ENCODE results near the gene PLEKHM2.
A peak's percentile ranks its signal among the peaks of the same experiment; 100 is the strongest.

The PLEKHM2 gene

GRCh38 chr1:15765495-15766194 is 81.5 kb downstream of the PLEKHM2 start:
- TF ChIP-seq JUND (IDR thresholded peaks at IDR 0.05; ENCODE audit: low read depth): no peak
- no peak for DNase-seq (ENCODE audit: low read depth in 1 of 2, low spot score in 1 of 2)
- in situ Hi-C loops (cut with HindIII; ENCODE audit: low pct_unique_long_range_greater_than_20kb, low sequenced_read_pairs): no loop called here

- DNase-seq (ENCODE audit: low read depth in 1 of 2, low spot score in 1 of 2): peak in 1 of 2 experiments; percentile 69
- in situ Hi-C loops (cut with HindIII; ENCODE audit: low pct_unique_long_range_greater_than_20kb, low sequenced_read_pairs): no loop called here
- no peak for TF ChIP-seq JUND (IDR thresholded peaks at IDR 0.05; ENCODE audit: low read depth)
These were observed 83.8 kb downstream of the PLEKHM2 start for GRCh38 chr1:15767941-15768340.

- no peak for TF ChIP-seq JUND (IDR thresholded peaks at IDR 0.05; ENCODE audit: low read depth)
- no peak for DNase-seq (ENCODE audit: low read depth in 1 of 2, low spot score in 1 of 2)
- in situ Hi-C loops (cut with HindIII; ENCODE audit: low pct_unique_long_range_greater_than_20kb, low sequenced_read_pairs): no loop called here
These were observed 84.3 kb downstream of the PLEKHM2 start for GRCh38 chr1:15768388-15768787.

GRCh38 chr1:15770313-15770962 is 86.3 kb downstream of the PLEKHM2 start:
- DNase-seq (ENCODE audit: low read depth in 1 of 2, low spot score in 1 of 2): no peak
- in situ Hi-C loops (cut with HindIII; ENCODE audit: low pct_unique_long_range_greater_than_20kb, low sequenced_read_pairs): no loop called here
- no peak for TF ChIP-seq JUND (IDR thresholded peaks at IDR 0.05; ENCODE audit: low read depth)

- no peak for DNase-seq (ENCODE audit: low read depth in 1 of 2, low spot score in 1 of 2)
- no peak for TF ChIP-seq JUND (IDR thresholded peaks at IDR 0.05; ENCODE audit: low read depth)
- in situ Hi-C loops (cut with HindIII; ENCODE audit: low pct_unique_long_range_greater_than_20kb, low sequenced_read_pairs): no loop called here
These were observed 87.9 kb downstream of the PLEKHM2 start for GRCh38 chr1:15771836-15772515.

- in situ Hi-C loops (cut with HindIII; ENCODE audit: low pct_unique_long_range_greater_than_20kb, low sequenced_read_pairs): no loop called here
- no peak for TF ChIP-seq JUND (IDR thresholded peaks at IDR 0.05; ENCODE audit: low read depth)
- DNase-seq (ENCODE audit: low read depth in 1 of 2, low spot score in 1 of 2): no peak
These were observed 91.6 kb downstream of the PLEKHM2 start for GRCh38 chr1:15775706-15776105.

- in situ Hi-C loops (cut with HindIII; ENCODE audit: low pct_unique_long_range_greater_than_20kb, low sequenced_read_pairs): no loop called here
- TF ChIP-seq JUND (IDR thresholded peaks at IDR 0.05; ENCODE audit: low read depth): no peak
- no peak for DNase-seq (ENCODE audit: low read depth in 1 of 2, low spot score in 1 of 2)
These were observed 94.0 kb downstream of the PLEKHM2 start for GRCh38 chr1:15777909-15778707.

All from T47D (cell line).